Endodermal cell (in vitro differentiated cells): ENCODE data around the gene KRTAP10-2. TPM values are rescaled to one million over a fixed set of nuclear protein-coding genes. Genes with fewer than 3 reads are reported as not detected.

Experiments
- DNase-seq: peaks from one replicate; pipeline ENCODE4 v3.0.0-alpha.2; 2017
- H3K27ac ChIP-seq: 2 replicates; pipeline ENCODE4 v1.5.1; 2013; ENCODE audit warnings: mild to moderate bottlenecking, low read depth, low read length, moderate library complexity
- H3K27me3 ChIP-seq: 2 replicates; pipeline ENCODE4 v1.6.1; 2013; ENCODE audit warnings: mild to moderate bottlenecking, low read length, moderate library complexity; ENCODE audit not compliant: insufficient read depth, control insufficient read depth, poor library complexity, severe bottlenecking
- H3K36me3 ChIP-seq: 2 replicates; pipeline ENCODE4 v1.7.0; 2013; ENCODE audit warnings: mild to moderate bottlenecking, low read length, moderate library complexity; ENCODE audit not compliant: control insufficient read depth, insufficient read depth
- H3K4me1 ChIP-seq: one replicate; pipeline ENCODE4 v1.7.0; 2013; ENCODE audit warnings: low read length; ENCODE audit not compliant: control insufficient read depth, insufficient read depth
- H3K4me3 ChIP-seq: 2 replicates; pipeline ENCODE4 v1.5.1; 2013; ENCODE audit warnings: mild to moderate bottlenecking, low read length, moderate library complexity
- H3K9ac ChIP-seq: 2 replicates; pipeline ENCODE4 v1.6.1; 2013; ENCODE audit warnings: mild to moderate bottlenecking, low read length, moderate library complexity; ENCODE audit not compliant: poor library complexity, severe bottlenecking; ENCODE audit errors: extremely low read depth
- H3K9me3 ChIP-seq: 2 replicates; pipeline ENCODE4 v1.6.1; 2013; ENCODE audit warnings: mild to moderate bottlenecking, low read length, moderate library complexity; ENCODE audit not compliant: control insufficient read depth
- H3K27ac Mint-ChIP-seq: 2 replicates; pipeline ENCODE4 v1.8.0; 2020; ENCODE audit warnings: mixed read lengths
- H3K27me3 Mint-ChIP-seq: 2 replicates; pipeline ENCODE4 v1.8.0; 2021; ENCODE audit warnings: mild to moderate bottlenecking, mixed read lengths; ENCODE audit not compliant: insufficient read depth
- H3K36me3 Mint-ChIP-seq: 2 replicates; pipeline ENCODE4 v1.8.0; 2020; ENCODE audit warnings: low read depth, mixed read lengths
- H3K4me1 Mint-ChIP-seq: 2 replicates; pipeline ENCODE4 v1.8.0; 2020; ENCODE audit warnings: mixed read lengths
- H3K4me3 Mint-ChIP-seq: 2 replicates; pipeline ENCODE4 v1.8.0; 2020; ENCODE audit warnings: mild to moderate bottlenecking, moderate library complexity, mixed read lengths
- H3K9me3 Mint-ChIP-seq: 2 replicates; pipeline ENCODE4 v1.8.0; 2020; ENCODE audit warnings: mild to moderate bottlenecking, mixed read lengths
- CTCF ChIP-seq: fragments of 200-600 bp; sonication (generic); conservative IDR thresholded peaks from 2 replicates; pipeline ENCODE4 v1.5.0; 2021; ENCODE audit warnings: antibody characterized with exemption, mild to moderate bottlenecking
- WGBS, 2 experiments: methylation state at CpG; one replicate each; pipeline versions ENCODE4 v1.1.5 to v1.1.7; 2013; ENCODE audit warnings: missing lambda C conversion rate in 2 of 2, mixed read lengths in 1 of 2; ENCODE audit not compliant: insufficient coverage in 1 of 2, insufficient read length in 1 of 2; 5-methylcytosine and 5-hydroxymethylcytosine counted together
- total RNA-seq, 2 donors: library from RNA; stranded (reverse); fragmentation: NEBNext Ultra II Directional in 1 of 2; extraction: Animal tissue kit (Norgen Biotek cat#: 25700) in 1 of 2; gene quantifications; 2 replicates in 1 of 2; 3 replicates in 1 of 2; pipeline ENCODE4 v1.2.1, GENCODE V29; 2021

The KRTAP10-2 gene
- total RNA-seq, 2 donors from 2014 or later: not detected

GRCh38 chr21:44514218-44514520 is 37.1 kb downstream of the KRTAP10-2 start:
- no peak overlapping the region for H3K9ac ChIP-seq
- H3K27ac Mint-ChIP-seq: no peak overlapping the region
- H3K9me3 Mint-ChIP-seq: peaks cover under 1% of the 10 kb centered on the region
- H3K36me3 Mint-ChIP-seq: peaks cover 3% of the 10 kb centered on the region
- H3K36me3 ChIP-seq: no peaks in the 10 kb centered on the region
- no peaks in the 10 kb centered on the region for H3K27me3 Mint-ChIP-seq
- no peaks in the 10 kb centered on the region for H3K4me1 ChIP-seq
- H3K27me3 ChIP-seq: no peaks in the 10 kb centered on the region
- 94% methylated on average over 7 of the region's 7 CpGs for WGBS, 2 experiments
- no peak overlapping the region for H3K27ac ChIP-seq
- DNase-seq: no peak
- H3K4me3 Mint-ChIP-seq: no peak overlapping the region
- no peaks in the 10 kb centered on the region for H3K4me1 Mint-ChIP-seq
- no peaks in the 10 kb centered on the region for H3K9me3 ChIP-seq
- TF ChIP-seq CTCF: no peak
- H3K4me3 ChIP-seq: no peak overlapping the region

GRCh38 chr21:44513389-44514217 is 37.7 kb downstream of the KRTAP10-2 start:
- H3K27me3 ChIP-seq: no peaks in the 10 kb centered on the region
- no peak for DNase-seq
- H3K4me3 Mint-ChIP-seq: no peak overlapping the region

More at GRCh38 chr21:44513389-44514217, 37.7 kb downstream of the KRTAP10-2 start:
- no peak overlapping the region for H3K9ac ChIP-seq
- Mint-ChIP-seq H3K27ac (no peak overlapping the region), H3K36me3 (peaks cover 3% of the 10 kb centered on the region), H3K27me3 (no peaks in the 10 kb centered on the region), H3K4me1 (no peaks in the 10 kb centered on the region), H3K9me3 (no peaks in the 10 kb centered on the region)
- H3K4me3 ChIP-seq: no peak overlapping the region
- H3K9me3 ChIP-seq: no peaks in the 10 kb centered on the region
- H3K36me3 ChIP-seq: no peaks in the 10 kb centered on the region
- TF ChIP-seq CTCF: no peak
- no peak overlapping the region for H3K27ac ChIP-seq
- H3K4me1 ChIP-seq: no peaks in the 10 kb centered on the region
- 92% methylated on average over 9 to 15 of the region's 15 CpGs for WGBS, 2 experiments
